Adrenal gland (tissue), 12 donors: Measurements from ENCODE around the gene TGFA. TPM values are rescaled to one million over a fixed set of nuclear protein-coding genes. Genes with fewer than 3 reads are reported as not detected.

Experiments used
- DNase-seq, 7 donors: peaks; one replicate each; pipeline ENCODE4 v3.0.0-alpha.2; 2019 to 2020
- H3K27ac ChIP-seq, 5 donors: fragments of 200-600 bp; sonication (generic) in 4 of 5; 1 replicate in 3 of 5; 2 replicates in 2 of 5; pipeline versions ENCODE4 v1.5.1 to v1.8.0; 2016 to 2020; ENCODE audit warnings: mild to moderate bottlenecking in 1 of 5
- H3K27me3 ChIP-seq: fragments of 200-600 bp; 2 replicates; pipeline ENCODE4 v1.8.0; 2021
- H3K36me3 ChIP-seq, 2 donors: fragments of 200-600 bp; replicated peaks in 1 of 2; 1 replicate in 1 of 2; 2 replicates in 1 of 2; pipeline versions ENCODE4 v1.5.1 to v1.8.0; 2018 to 2022
- H3K4me1 ChIP-seq, 2 donors: fragments of 200-600 bp; replicated peaks in 1 of 2; 1 replicate in 1 of 2; 2 replicates in 1 of 2; pipeline versions ENCODE4 v1.5.1 to v1.8.0; 2018 to 2021
- H3K4me3 ChIP-seq, 4 donors: fragments of 200-600 bp; sonication (generic) in 3 of 4; one replicate each; pipeline ENCODE4 v1.5.1; 2016 to 2018
- H3K9me3 ChIP-seq, 3 donors: fragments of 200-600 bp; sonication (generic) in 1 of 3; replicated peaks in 1 of 3; 1 replicate in 2 of 3; 2 replicates in 1 of 3; pipeline versions ENCODE4 v1.5.1 to v1.8.0; 2016 to 2021
- POLR2A ChIP-seq, 2 donors: fragments of 450-650 bp; IDR thresholded peaks; one replicate each; pipeline ENCODE4 v1.6.1; 2017; ENCODE audit warnings: antibody characterized with exemption in 2 of 2, mild to moderate bottlenecking in 2 of 2, moderate library complexity in 1 of 2
- WGBS, 4 donors: extraction: QIAGEN DNeasy Blood & Tissue Kit in 2 of 4; methylation state at CpG; one replicate each; pipeline versions ENCODE4 v1.1.5 to v1.1.7; 2013 to 2017; 5-methylcytosine and 5-hydroxymethylcytosine counted together
- intact Hi-C, 2 donors: fragments of 100-400 bp; cut with DNase I; formaldehyde crosslinking; loops; one replicate each; pipeline versions ENCODE4 v1.14.1 to v1.15.0; 2022 to 2023
- polyA plus RNA-seq, 3 donors: library from polyadenylated mRNA; stranded (reverse); fragments of 200-250 nt in 2 of 3; fragments of 350-450 nt in 1 of 3; fragmentation: Illumina TruSeq in 1 of 3; extraction: RNeasy Lipid Tissue Mini Kit (QIAGEN cat#74804) in 1 of 3; gene quantifications; one replicate each; pipeline ENCODE4 v1.2.3, GENCODE V29; 2013 to 2014
- total RNA-seq, 9 donors: library from RNA; depleted of rRNA in 4 of 9; stranded (reverse); fragments of >200 nt in 4 of 9; fragments of 120-200 nt in 1 of 9; fragmentation: NEBNext Ultra II Directional in 1 of 9; extraction: Animal tissue kit (Norgen Biotek cat#: 25700) in 1 of 9; gene quantifications; one replicate each; pipeline versions ENCODE4 v1.1.0 to v1.2.4, GENCODE V29; 2013 to 2023
- TF ChIP-seq, protein P1 (sequence below), 6 experiments: fragments of 450-650 bp in 4 of 6; fragments of 200-600 bp in 2 of 6; sonication (generic) in 1 of 6; IDR thresholded peaks; 1 replicate in 5 of 6; 2 replicates in 1 of 6; pipeline versions ENCODE4 v1.5.1 to v1.8.0; 2016 to 2021; ENCODE audit warnings: antibody characterized with exemption in 6 of 6, mild to moderate bottlenecking in 2 of 6, moderate library complexity in 1 of 6
- donor health status: healthy with polysubstance abuse.
- donor health status: Bipolar disorder and iron deficiency.
- donor health status: DM: yes; HTN: yes; CAD: no.
- donor health status: DM: no; HTN: no; CAD: no.
- donor health status: DM: no; HTN: no; CAD: no.
- donor health status: DM: yes; HTN: yes; CAD: no.

TGFA gene
- total and polyA plus RNA-seq, 12 donors: 0.11 to 8.2 (median 0.75) TPM

DNA sequence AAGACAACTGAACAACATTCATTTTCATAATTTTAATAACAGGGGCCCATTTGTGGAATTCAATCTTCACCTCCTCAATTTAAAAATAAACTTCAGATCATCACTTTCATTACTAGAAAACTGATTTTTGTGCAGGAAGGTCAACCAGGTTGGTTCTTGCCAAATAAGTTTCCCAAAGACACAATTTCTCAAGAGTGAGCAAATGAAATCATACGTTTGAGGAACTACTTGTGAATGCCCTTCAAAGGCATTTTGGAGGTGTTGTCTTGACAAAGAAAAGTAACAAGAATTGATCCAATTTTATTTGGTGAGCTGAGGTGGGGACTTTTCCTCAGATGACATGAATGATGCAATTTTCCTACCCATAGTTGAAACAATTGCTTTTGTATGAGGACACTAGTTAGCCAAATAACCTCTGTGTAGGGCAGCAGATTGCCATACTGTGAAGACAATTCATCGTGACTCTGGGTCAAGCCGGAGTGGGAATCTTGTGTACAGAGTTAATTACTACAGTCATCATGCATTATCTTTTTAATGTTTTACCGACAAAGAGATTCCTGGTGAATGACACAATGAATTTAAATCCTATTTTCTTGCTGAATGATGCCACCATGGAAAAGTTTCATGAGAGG, 121.8 kb downstream of the TGFA start:
- intact Hi-C loops: no loop called here
- Histone ChIP-seq H3K27ac (no peak overlapping the region), H3K4me3 (no peak overlapping the region), H3K4me1 (no peaks in the 10 kb centered on the region), H3K27me3 (no peaks in the 10 kb centered on the region), H3K36me3 (no peaks in the 10 kb centered on the region), H3K9me3 (no peaks in the 10 kb centered on the region)
- DNase-seq: no peak
- TF ChIP-seq POLR2A (IDR thresholded peaks at IDR 0.05): no peak
- TF ChIP-seq, protein P1, sequence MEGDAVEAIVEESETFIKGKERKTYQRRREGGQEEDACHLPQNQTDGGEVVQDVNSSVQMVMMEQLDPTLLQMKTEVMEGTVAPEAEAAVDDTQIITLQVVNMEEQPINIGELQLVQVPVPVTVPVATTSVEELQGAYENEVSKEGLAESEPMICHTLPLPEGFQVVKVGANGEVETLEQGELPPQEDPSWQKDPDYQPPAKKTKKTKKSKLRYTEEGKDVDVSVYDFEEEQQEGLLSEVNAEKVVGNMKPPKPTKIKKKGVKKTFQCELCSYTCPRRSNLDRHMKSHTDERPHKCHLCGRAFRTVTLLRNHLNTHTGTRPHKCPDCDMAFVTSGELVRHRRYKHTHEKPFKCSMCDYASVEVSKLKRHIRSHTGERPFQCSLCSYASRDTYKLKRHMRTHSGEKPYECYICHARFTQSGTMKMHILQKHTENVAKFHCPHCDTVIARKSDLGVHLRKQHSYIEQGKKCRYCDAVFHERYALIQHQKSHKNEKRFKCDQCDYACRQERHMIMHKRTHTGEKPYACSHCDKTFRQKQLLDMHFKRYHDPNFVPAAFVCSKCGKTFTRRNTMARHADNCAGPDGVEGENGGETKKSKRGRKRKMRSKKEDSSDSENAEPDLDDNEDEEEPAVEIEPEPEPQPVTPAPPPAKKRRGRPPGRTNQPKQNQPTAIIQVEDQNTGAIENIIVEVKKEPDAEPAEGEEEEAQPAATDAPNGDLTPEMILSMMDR (IDR thresholded peaks at IDR 0.05): no peak
- WGBS, 4 donors: 58 to 76% (median 65%) methylated on average over 4 of the region's 4 CpGs

DNA sequence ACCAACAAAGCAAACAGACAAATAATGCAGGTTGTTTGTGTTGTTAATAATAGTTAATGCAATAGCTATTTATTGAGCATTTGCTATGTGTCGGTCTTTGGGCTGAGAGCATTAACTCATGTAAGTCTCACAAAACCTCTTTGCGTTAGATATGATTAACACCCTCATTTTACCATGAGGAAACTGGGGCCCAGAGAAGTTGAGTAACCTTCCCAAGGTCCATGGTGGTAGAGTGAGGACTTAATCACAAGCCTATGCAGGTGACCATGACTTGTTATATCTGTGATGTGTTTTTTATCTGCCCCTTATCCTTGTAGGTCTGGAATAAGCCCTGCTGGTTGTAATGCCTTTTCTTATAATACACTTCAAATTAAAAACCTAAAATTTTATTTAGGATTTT, 127.3 kb downstream of the TGFA start:
- Histone ChIP-seq H3K36me3 (no peaks in the 10 kb centered on the region), H3K4me1 (no peaks in the 10 kb centered on the region), H3K9me3 (no peaks in the 10 kb centered on the region), H3K27me3 (no peaks in the 10 kb centered on the region), H3K27ac (no peak overlapping the region), H3K4me3 (no peak overlapping the region)
- TF ChIP-seq, protein P1 (IDR thresholded peaks at IDR 0.05): no peak
- TF ChIP-seq POLR2A (IDR thresholded peaks at IDR 0.05): no peak
- 86 to 96% (median 92%) methylated on average over 2 of the region's 2 CpGs for WGBS, 4 donors
- intact Hi-C loops: no loop called here
- DNase-seq: no peak

DNA sequence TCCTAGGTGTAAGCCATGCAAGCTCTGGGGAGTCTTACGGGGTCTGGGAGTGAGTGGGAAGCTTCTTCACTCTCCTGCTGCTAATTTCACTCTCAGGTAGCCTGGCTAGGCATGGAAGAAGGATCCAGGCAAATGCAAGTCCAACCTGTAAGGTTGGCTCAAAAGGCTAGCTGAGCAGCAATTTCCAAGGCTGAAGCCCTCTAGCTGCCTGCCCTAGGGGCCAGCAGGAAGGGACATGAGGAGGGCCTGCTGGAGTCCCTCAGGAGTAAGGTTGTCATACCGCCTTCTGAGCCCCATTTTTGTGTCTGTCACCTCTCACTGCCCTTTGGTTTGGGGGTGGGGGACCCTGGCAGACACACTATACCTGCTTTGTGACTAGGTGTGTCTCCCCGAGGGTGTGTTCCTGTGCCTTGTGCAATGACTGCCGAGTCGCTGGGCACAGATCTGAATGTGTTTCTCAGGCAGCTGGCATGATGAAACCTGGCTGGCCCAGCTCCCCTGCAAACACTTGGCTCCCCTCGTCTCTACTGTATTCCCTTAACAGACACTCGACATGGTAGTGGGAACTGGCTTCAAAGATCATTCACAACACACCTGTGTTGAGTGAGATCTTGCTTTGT, 127.8 kb downstream of the TGFA start:
- no peak for DNase-seq
- TF ChIP-seq, protein P1 (IDR thresholded peaks at IDR 0.05): no peak
- no peak for TF ChIP-seq POLR2A (IDR thresholded peaks at IDR 0.05)
- Histone ChIP-seq H3K36me3 (no peaks in the 10 kb centered on the region), H3K4me1 (no peaks in the 10 kb centered on the region), H3K27ac (no peak overlapping the region), H3K4me3 (no peak overlapping the region), H3K27me3 (no peaks in the 10 kb centered on the region), H3K9me3 (no peaks in the 10 kb centered on the region)
- 63 to 83% (median 76%) methylated on average over 2 to 7 of the region's 7 CpGs for WGBS, 4 donors
- intact Hi-C loops: no loop called here

DNA sequence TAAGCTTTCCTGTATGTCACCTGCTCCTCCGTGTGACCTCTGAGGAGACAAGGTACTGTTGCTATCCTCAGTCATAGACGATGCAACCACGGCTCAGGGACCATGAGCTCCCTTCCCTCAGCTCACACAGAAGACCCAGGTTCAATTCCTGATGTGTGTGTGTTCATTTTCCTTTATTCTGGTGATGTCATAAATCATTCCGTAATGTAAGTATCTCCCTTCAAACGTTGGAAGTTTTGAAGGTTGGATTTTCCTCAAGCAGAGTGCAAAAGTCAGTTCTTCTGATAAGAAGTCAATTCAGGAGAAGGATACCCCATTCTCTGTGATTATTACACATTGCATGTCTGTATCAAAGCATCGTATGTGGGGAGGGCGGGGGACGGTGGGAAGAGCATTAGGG, 132.9 kb downstream of the TGFA start:
- no peak for DNase-seq
- Histone ChIP-seq H3K27me3 (no peaks in the 10 kb centered on the region), H3K4me1 (no peaks in the 10 kb centered on the region), H3K9me3 (no peaks in the 10 kb centered on the region), H3K27ac (no peak overlapping the region), H3K36me3 (no peaks in the 10 kb centered on the region), H3K4me3 (no peak overlapping the region)
- TF ChIP-seq POLR2A (IDR thresholded peaks at IDR 0.05): no peak
- TF ChIP-seq, protein P1 (IDR thresholded peaks at IDR 0.05): no peak
- 51 to 70% (median 66%) methylated on average over 8 of the region's 8 CpGs for WGBS, 4 donors
- intact Hi-C loops: no loop called here
